MM.1S (cell line): ENCODE data around the gene TAC4.

ENCODE experiments used
- DNase-seq: peaks from one replicate; pipeline ENCODE4 v3.0.0-alpha.2; 2015
- H2AFZ ChIP-seq: fragments of 300-600 bp; sonication (generic); 2 replicates; pipeline ENCODE4 v1.6.0; 2016; ENCODE audit warnings: antibody characterized with exemption, low read length
- H3F3A ChIP-seq: fragments of 300-600 bp; sonication (generic); 2 replicates; pipeline ENCODE4 v1.6.1; 2016; ENCODE audit warnings: mild to moderate bottlenecking, antibody characterized with exemption, low read length, moderate library complexity, mixed read lengths; ENCODE audit not compliant: insufficient read depth
- H3K27ac ChIP-seq: fragments of 300-600 bp; sonication (generic); 2 replicates; pipeline ENCODE4 v1.5.1; 2016; ENCODE audit warnings: mild to moderate bottlenecking, low read length
- H3K27me3 ChIP-seq: fragments of 300-600 bp; sonication (generic); replicated peaks from 2 replicates; pipeline ENCODE4 v1.6.0; 2016; ENCODE audit warnings: low read length; ENCODE audit not compliant: insufficient read depth
- H3K36me3 ChIP-seq: fragments of 300-600 bp; sonication (generic); replicated peaks from 2 replicates; pipeline ENCODE4 v1.6.1; 2016; ENCODE audit warnings: mild to moderate bottlenecking, low read length, mixed read lengths; ENCODE audit not compliant: insufficient read depth
- H3K4me1 ChIP-seq: fragments of 300-600 bp; sonication (generic); 2 replicates; pipeline ENCODE4 v1.6.1; 2016; ENCODE audit warnings: low read length, mixed read lengths
- H3K4me2 ChIP-seq: fragments of 300-600 bp; sonication (generic); 2 replicates; pipeline ENCODE4 v1.6.0; 2016; ENCODE audit warnings: low read depth, low read length
- H3K4me3 ChIP-seq: fragments of 300-600 bp; sonication (generic); 2 replicates; pipeline ENCODE4 v1.5.1; 2016; ENCODE audit warnings: low read length, mixed read lengths
- H3K79me2 ChIP-seq: fragments of 300-600 bp; sonication (generic); 2 replicates; pipeline ENCODE4 v1.6.1; 2016; ENCODE audit warnings: mixed run types, low read length, mixed read lengths
- H3K9ac ChIP-seq: fragments of 300-600 bp; sonication (generic); 2 replicates; pipeline ENCODE4 v1.6.1; 2016; ENCODE audit warnings: low read length, mixed read lengths
- H3K9me2 ChIP-seq: fragments of 300-600 bp; sonication (generic); replicated peaks from 2 replicates; pipeline ENCODE4 v1.6.1; 2016; ENCODE audit warnings: mild to moderate bottlenecking, low read length, mixed read lengths; ENCODE audit not compliant: insufficient read depth
- H3K9me3 ChIP-seq: fragments of 300-600 bp; sonication (generic); replicated peaks from 2 replicates; pipeline ENCODE4 v1.6.1; 2016; ENCODE audit warnings: mild to moderate bottlenecking, low read length, mixed read lengths; ENCODE audit not compliant: insufficient read depth
- H4K20me1 ChIP-seq: fragments of 300-600 bp; sonication (generic); 2 replicates; pipeline ENCODE4 v1.6.1; 2016; ENCODE audit warnings: mild to moderate bottlenecking, low read length, moderate library complexity, mixed read lengths; ENCODE audit not compliant: insufficient read depth
- EZH2 ChIP-seq: fragments of 300-600 bp; sonication (generic); optimal IDR thresholded peaks from 2 replicates; pipeline ENCODE3; 2017; ENCODE audit warnings: low read depth, mild to moderate bottlenecking, antibody characterized with exemption, low read length, mixed read lengths
- EZH2phosphoT487 ChIP-seq: fragments of 300-600 bp; sonication (generic); IDR thresholded peaks from 2 replicates; pipeline ENCODE4 v1.6.1; 2018; ENCODE audit warnings: antibody characterized with exemption, low read length
- TF ChIP-seq, protein P1 (sequence below): fragments of 300-600 bp; sonication (generic); IDR thresholded peaks from 2 replicates; pipeline ENCODE4 v1.5.1; 2016; ENCODE audit warnings: antibody characterized with exemption, low read length, mixed read lengths

Gene TAC4

DNA sequence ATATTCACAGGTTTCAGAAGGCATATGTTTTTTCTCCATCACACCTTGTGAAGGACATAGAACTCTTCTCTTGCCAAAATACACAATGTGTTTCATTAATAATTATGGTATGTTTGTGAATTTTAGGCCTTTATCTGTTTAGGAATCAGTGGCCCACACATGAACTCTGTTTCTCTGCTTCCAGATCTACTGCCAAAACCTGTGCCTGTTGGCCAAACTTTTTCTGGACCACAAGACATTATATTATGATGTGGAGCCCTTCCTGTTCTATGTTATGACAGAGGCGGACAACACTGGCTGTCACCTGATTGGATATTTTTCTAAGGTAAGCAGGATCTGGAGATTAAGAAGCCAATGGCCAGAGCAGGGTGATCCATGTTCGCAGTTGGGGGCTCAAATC lies 26.4 kb downstream of the TAC4 start:
- H3K9ac ChIP-seq: no peak overlapping the region
- H3F3A ChIP-seq: no peaks in the 10 kb centered on the region
- no peaks in the 10 kb centered on the region for H4K20me1 ChIP-seq
- no peaks in the 10 kb centered on the region for H3K4me1 ChIP-seq
- H3K4me3 ChIP-seq: no peak overlapping the region
- H3K9me3 ChIP-seq: no peaks in the 10 kb centered on the region
- peaks cover 41% of the 10 kb centered on the region for H3K36me3 ChIP-seq
- H3K27me3 ChIP-seq: no peaks in the 10 kb centered on the region
- H2AFZ ChIP-seq: no peak overlapping the region
- H3K9me2 ChIP-seq: no peaks in the 10 kb centered on the region
- no peak for DNase-seq
- TF ChIP-seq EZH2 (no peak), EZH2phosphoT487 (no peak)
- TF ChIP-seq, protein P1, sequence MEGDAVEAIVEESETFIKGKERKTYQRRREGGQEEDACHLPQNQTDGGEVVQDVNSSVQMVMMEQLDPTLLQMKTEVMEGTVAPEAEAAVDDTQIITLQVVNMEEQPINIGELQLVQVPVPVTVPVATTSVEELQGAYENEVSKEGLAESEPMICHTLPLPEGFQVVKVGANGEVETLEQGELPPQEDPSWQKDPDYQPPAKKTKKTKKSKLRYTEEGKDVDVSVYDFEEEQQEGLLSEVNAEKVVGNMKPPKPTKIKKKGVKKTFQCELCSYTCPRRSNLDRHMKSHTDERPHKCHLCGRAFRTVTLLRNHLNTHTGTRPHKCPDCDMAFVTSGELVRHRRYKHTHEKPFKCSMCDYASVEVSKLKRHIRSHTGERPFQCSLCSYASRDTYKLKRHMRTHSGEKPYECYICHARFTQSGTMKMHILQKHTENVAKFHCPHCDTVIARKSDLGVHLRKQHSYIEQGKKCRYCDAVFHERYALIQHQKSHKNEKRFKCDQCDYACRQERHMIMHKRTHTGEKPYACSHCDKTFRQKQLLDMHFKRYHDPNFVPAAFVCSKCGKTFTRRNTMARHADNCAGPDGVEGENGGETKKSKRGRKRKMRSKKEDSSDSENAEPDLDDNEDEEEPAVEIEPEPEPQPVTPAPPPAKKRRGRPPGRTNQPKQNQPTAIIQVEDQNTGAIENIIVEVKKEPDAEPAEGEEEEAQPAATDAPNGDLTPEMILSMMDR: no peak
- peaks cover 30% of the 10 kb centered on the region for H3K79me2 ChIP-seq
- H3K4me2 ChIP-seq: no peak overlapping the region
- no peak overlapping the region for H3K27ac ChIP-seq

DNA sequence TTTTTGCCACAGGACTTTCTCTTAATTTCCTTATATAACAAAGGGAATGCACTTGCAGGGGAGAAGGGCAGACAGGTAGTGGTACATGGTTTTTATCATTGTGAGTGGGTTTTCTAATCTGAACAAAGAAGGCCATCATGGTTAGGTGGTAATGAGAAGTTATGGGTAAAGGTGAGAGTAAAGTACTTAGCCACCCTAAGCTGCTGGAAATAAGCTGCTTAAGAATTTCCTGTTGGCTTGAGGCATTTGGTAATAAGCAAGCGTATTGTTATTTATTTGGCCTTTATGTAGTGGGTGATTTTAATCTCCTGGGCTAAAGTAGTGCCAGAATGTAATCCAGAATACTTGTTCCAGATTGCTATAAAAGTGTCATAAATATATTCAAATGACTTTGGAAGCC lies 27.1 kb downstream of the TAC4 start:
- H2AFZ ChIP-seq: no peak overlapping the region
- no peak overlapping the region for H3K9ac ChIP-seq
- H3K36me3 ChIP-seq: peaks cover 35% of the 10 kb centered on the region
- no peaks in the 10 kb centered on the region for H3K9me3 ChIP-seq
- H3K79me2 ChIP-seq: peaks cover 32% of the 10 kb centered on the region
- no peak overlapping the region for H3K4me2 ChIP-seq
- no peaks in the 10 kb centered on the region for H3K9me2 ChIP-seq
- H3K27ac ChIP-seq: no peak overlapping the region
- no peaks in the 10 kb centered on the region for H3F3A ChIP-seq
- TF ChIP-seq EZH2 (no peak), EZH2phosphoT487 (no peak)
- TF ChIP-seq, protein P1: no peak
- H3K4me3 ChIP-seq: no peak overlapping the region
- H4K20me1 ChIP-seq: no peaks in the 10 kb centered on the region
- H3K4me1 ChIP-seq: no peaks in the 10 kb centered on the region
- DNase-seq: no peak
- no peaks in the 10 kb centered on the region for H3K27me3 ChIP-seq

DNA sequence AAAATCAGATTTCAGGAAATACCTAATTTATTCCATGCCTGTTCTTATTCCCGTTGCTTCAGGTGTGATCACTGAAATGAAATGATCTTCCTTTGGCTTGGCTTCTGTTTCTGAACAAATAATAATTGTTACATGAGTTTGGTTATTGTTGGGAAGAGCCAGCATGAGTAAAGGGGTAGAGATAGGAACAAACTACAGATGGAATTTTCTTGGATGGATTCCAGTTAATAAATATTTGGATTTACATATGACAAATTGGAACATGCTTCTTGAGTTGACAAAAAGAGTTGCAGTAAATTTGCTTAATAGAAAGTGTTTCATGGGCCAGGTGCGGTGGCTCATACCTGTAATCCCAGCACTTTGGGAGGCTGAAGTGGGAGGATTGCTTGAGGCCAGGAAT lies 28.2 kb downstream of the TAC4 start:
- Histone ChIP-seq H3K9me2 (no peaks in the 10 kb centered on the region), H3F3A (no peaks in the 10 kb centered on the region), H3K79me2 (peaks cover 32% of the 10 kb centered on the region), H3K27me3 (no peaks in the 10 kb centered on the region), H3K27ac (no peak overlapping the region), H3K9ac (no peak overlapping the region), H3K4me2 (no peak overlapping the region), H3K4me3 (no peak overlapping the region), H4K20me1 (no peaks in the 10 kb centered on the region), H2AFZ (no peak overlapping the region), H3K36me3 (peaks cover 24% of the 10 kb centered on the region), H3K4me1 (no peaks in the 10 kb centered on the region), H3K9me3 (no peaks in the 10 kb centered on the region)
- DNase-seq: no peak
- TF ChIP-seq EZH2phosphoT487 (no peak), EZH2 (no peak)
- TF ChIP-seq, protein P1: no peak
